CD1c-positive myeloid dendritic cell (primary cell): ENCODE results near the gene TNNI2.

Source experiments
- DNase-seq: peaks from one replicate; pipeline ENCODE4 v3.0.0-alpha.2; 2016; ENCODE audit errors: extremely low spot score

Gene TNNI2

DNA sequence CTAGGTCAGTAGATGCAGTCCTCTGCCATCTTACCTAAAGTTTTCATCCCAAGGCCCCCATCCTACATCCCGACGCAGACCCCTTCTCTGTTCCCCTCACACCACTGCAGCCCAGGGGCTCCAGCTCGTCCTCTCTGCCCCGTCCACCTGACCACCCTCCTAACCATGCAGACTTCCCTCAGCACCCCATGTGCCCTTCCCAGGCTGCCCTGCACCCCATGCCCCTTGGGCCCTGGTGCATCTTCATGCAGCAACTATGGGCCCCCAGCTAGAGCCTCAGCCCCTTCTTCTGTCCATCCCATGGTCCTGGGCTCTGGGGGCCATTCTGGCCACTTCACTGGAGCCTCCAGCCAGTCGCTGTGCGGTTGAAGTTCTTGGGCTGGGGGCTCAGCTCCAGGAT is 50.0 kb downstream of the TNNI2 start:
- DNase-seq: no peak

DNA sequence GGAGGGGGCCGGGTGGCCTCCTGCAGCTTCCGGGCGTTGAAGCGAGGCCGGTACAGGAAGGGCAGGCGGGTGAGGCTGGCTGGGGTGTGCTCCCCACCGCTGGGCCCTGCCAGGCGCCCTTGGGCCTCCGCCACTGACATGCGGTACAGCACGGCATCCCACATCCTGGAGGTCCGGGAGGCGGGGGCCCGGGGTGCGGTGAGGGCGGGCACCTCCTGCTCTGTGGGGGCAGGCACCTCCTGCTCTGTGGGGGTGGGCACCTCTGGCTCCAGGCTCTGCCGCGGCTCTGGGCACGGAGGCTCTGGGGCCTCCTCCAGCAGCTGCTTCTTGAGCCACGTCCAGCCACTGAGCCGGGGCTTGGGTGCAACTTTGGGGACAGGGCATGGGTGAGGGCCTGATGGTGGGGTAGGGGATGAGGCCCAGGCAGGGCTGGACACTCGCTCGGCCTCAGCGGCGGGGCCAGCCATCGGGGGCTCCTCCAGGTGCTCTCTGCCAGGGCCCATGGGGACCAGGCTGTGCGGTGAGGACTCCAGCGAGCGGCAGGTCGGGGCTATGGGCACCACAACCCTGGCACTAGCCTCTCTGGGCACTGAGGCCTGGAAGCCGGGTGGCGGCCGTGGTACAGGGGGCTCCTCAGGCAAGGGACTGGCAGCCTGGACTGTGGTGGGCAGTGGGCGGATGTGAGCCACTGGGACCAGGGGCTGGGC is 50.6 kb downstream of the TNNI2 start:
- DNase-seq: peak; percentile 20

GRCh38 chr11:1889941-1890855 is 51.4 kb downstream of the TNNI2 start:
- no peak for DNase-seq
